Common myeloid progenitor, CD34-positive (primary cell): ENCODE measurements around the gene ISYNA1.
A peak's percentile ranks its signal among the peaks of the same experiment; 100 is the strongest.

ENCODE experiments used
- CTCF ChIA-PET: fragments of 350-600 bp; sonication (Branson Sonifier 250); formaldehyde crosslinking; loops from one replicate; lab custom pipeline; 2021; ENCODE audit warnings: antibody characterized with exemption; lab: Charles Lee
- POLR2A ChIA-PET: fragments of 350-600 bp; sonication (Branson Sonifier 250); formaldehyde crosslinking; loops from one replicate; lab custom pipeline; 2021; ENCODE audit warnings: antibody characterized with exemption; lab: Charles Lee
- DNase-seq, 3 donors: peaks; one replicate each; pipeline versions ENCODE4 v3.0.0 to v3.0.0-alpha.2; 2013
- H3K27ac ChIP-seq, 2 experiments: 1 replicate in 1 of 2; 2 replicates in 1 of 2; pipeline ENCODE4 v1.7.0; 2013; ENCODE audit warnings: inconsistent platforms in 2 of 2, low read length in 2 of 2, mild to moderate bottlenecking in 2 of 2, low read depth in 1 of 2, moderate library complexity in 1 of 2; ENCODE audit not compliant: severe bottlenecking in 2 of 2, insufficient read depth in 1 of 2, poor library complexity in 1 of 2
- H3K27me3 ChIP-seq, 5 experiments: replicated peaks in 2 of 5; 1 replicate in 3 of 5; 2 replicates in 2 of 5; pipeline versions ENCODE4 v1.6.1 to v1.7.0; 2013; ENCODE audit warnings: low read length in 4 of 5, mild to moderate bottlenecking in 2 of 5, moderate library complexity in 2 of 5, inconsistent platforms in 1 of 5; ENCODE audit not compliant: insufficient read depth in 5 of 5, control insufficient read depth in 4 of 5
- H3K36me3 ChIP-seq, 4 experiments: 1 replicate in 2 of 4; 2 replicates in 2 of 4; pipeline versions ENCODE4 v1.6.1 to v1.7.0; 2013; ENCODE audit warnings: low read length in 3 of 4, control low read depth in 1 of 4, mild to moderate bottlenecking in 1 of 4; ENCODE audit not compliant: control insufficient read depth in 4 of 4, insufficient read depth in 4 of 4
- H3K4me1 ChIP-seq, 4 experiments: 1 replicate in 3 of 4; 2 replicates in 1 of 4; pipeline versions ENCODE4 v1.6.1 to v1.7.1; 2013; ENCODE audit warnings: low read length in 3 of 4, mild to moderate bottlenecking in 3 of 4, control low read depth in 1 of 4, inconsistent platforms in 1 of 4, moderate library complexity in 1 of 4; ENCODE audit not compliant: control insufficient read depth in 4 of 4, insufficient read depth in 4 of 4; ENCODE audit errors: control extremely low read depth in 1 of 4
- H3K4me3 ChIP-seq, 7 experiments: 1 replicate in 4 of 7; 2 replicates in 3 of 7; pipeline versions ENCODE4 v1.5.1 to v1.7.0; 2013; ENCODE audit warnings: mild to moderate bottlenecking in 7 of 7, low read length in 6 of 7, moderate library complexity in 6 of 7, inconsistent platforms in 2 of 7, low read depth in 2 of 7, control low read depth in 1 of 7; ENCODE audit not compliant: insufficient read depth in 4 of 7, control insufficient read depth in 1 of 7; ENCODE audit errors: extremely low read depth in 1 of 7
- H3K9me3 ChIP-seq, 5 experiments: 1 replicate in 4 of 5; 2 replicates in 1 of 5; pipeline versions ENCODE4 v1.6.1 to v1.7.1; 2013; ENCODE audit warnings: low read length in 4 of 5, mild to moderate bottlenecking in 2 of 5, inconsistent platforms in 1 of 5, low read depth in 1 of 5, moderate library complexity in 1 of 5; ENCODE audit not compliant: control insufficient read depth in 4 of 5, insufficient read depth in 2 of 5; ENCODE audit errors: control extremely low read depth in 1 of 5
- WGBS: methylation state at CpG from one replicate; pipeline ENCODE4 v1.1.5; 2013; ENCODE audit not compliant: insufficient coverage; 5-methylcytosine and 5-hydroxymethylcytosine counted together

The ISYNA1 gene

GRCh38 chr19:18428787-18429674 lies 8.9 kb downstream of the ISYNA1 start:
- Histone ChIP-seq H3K27ac (peak overlapping the region; percentile 64 to 77), H3K36me3 (peaks cover 0 to 48% (median 3%) of the 10 kb centered on the region in 4 experiments), H3K4me1 (peaks cover 0 to 63% (median 34%) of the 10 kb centered on the region in 4 experiments), H3K27me3 (no peaks in the 10 kb centered on the region), H3K4me3 (peak overlapping the region; percentile 3 to 66 (median 18)), H3K9me3 (no peaks in the 10 kb centered on the region)
- POLR2A ChIA-PET, result interaction anchor here (0.6 to 1.8 kb wide), 3 partner anchors 9 to 12 kb away, joined by 3 to 10 read pairs (median 6); partner anchors contain the start of gene SSBP4
- 3% methylated on average over 54 of the region's 77 CpGs for WGBS
- DNase-seq, result peak; percentile 88 to 95 (median 94)
- CTCF ChIA-PET, result interaction anchor here (1.7 kb wide), 1 partner anchor 10 kb away, joined by 8 read pairs; the partner anchor contains the start of gene SSBP4

- H3K27ac ChIP-seq, result peak overlapping the region in 1 of 2 experiments; percentile 77
- H3K4me1 ChIP-seq, result peaks cover 0 to 65% (median 33%) of the 10 kb centered on the region in 4 experiments
- H3K9me3 ChIP-seq, result no peaks in the 10 kb centered on the region
- no peaks in the 10 kb centered on the region for H3K27me3 ChIP-seq
- peak overlapping the region in 2 of 7 experiments; percentile 54 to 66 for H3K4me3 ChIP-seq
- CTCF ChIA-PET, result interaction anchor here (1.7 kb wide), 1 partner anchor 10 kb away, joined by 8 read pairs; the partner anchor contains the start of gene SSBP4
- H3K36me3 ChIP-seq, result peaks cover 0 to 44% (median 3%) of the 10 kb centered on the region in 4 experiments
- 75% methylated on average over 15 of the region's 17 CpGs for WGBS
- DNase-seq, result no peak
- POLR2A ChIA-PET, result interaction anchor here (1.4 to 1.8 kb wide), 2 partner anchors 8 to 11 kb away, joined by 6 to 10 read pairs; partner anchors contain the start of gene SSBP4
These were observed 9.7 kb downstream of the ISYNA1 start for GRCh38 chr19:18428173-18428786.

GRCh38 chr19:18427743-18428113 lies 10.2 kb downstream of the ISYNA1 start:
- peaks cover 0 to 63% (median 33%) of the 10 kb centered on the region in 4 experiments for H3K4me1 ChIP-seq
- ChIA-PET POLR2A (interaction anchor here (1.4 kb wide), 1 partner anchor 10 kb away, joined by 6 read pairs; no protein-coding TSS in a partner anchor), CTCF (interaction anchor here (1.7 kb wide), 1 partner anchor 9 kb away, joined by 8 read pairs; the partner anchor contains the start of gene SSBP4)
- peaks cover 0 to 44% (median 3%) of the 10 kb centered on the region in 4 experiments for H3K36me3 ChIP-seq
- H3K27ac ChIP-seq, result no peak overlapping the region
- WGBS, result 90% methylated on average over 2 of the region's 12 CpGs
- H3K27me3 ChIP-seq, result no peaks in the 10 kb centered on the region
- no peaks in the 10 kb centered on the region for H3K9me3 ChIP-seq
- DNase-seq, result no peak
- H3K4me3 ChIP-seq, result no peak overlapping the region

- no peaks in the 10 kb centered on the region for H3K9me3 ChIP-seq
- ChIA-PET CTCF (no interaction called here), POLR2A (interaction anchor here (1.4 kb wide), 1 partner anchor 10 kb away, joined by 6 read pairs; no protein-coding TSS in a partner anchor)
- no peak overlapping the region for H3K4me3 ChIP-seq
- peaks cover 0 to 63% (median 35%) of the 10 kb centered on the region in 4 experiments for H3K4me1 ChIP-seq
- 90% methylated on average over 12 of the region's 16 CpGs for WGBS
- no peak for DNase-seq
- no peak overlapping the region for H3K27ac ChIP-seq
- H3K27me3 ChIP-seq, result no peaks in the 10 kb centered on the region
- H3K36me3 ChIP-seq, result peaks cover 0 to 45% (median 3%) of the 10 kb centered on the region in 4 experiments
These were observed 10.7 kb downstream of the ISYNA1 start for GRCh38 chr19:18427080-18427742.

- peaks cover 0 to 43% (median 3%) of the 10 kb centered on the region in 4 experiments for H3K36me3 ChIP-seq
- DNase-seq, result no peak
- POLR2A ChIA-PET, result no interaction called here
- CTCF ChIA-PET, result no interaction called here
- no peak overlapping the region for H3K4me3 ChIP-seq
- H3K27me3 ChIP-seq, result no peaks in the 10 kb centered on the region
- peaks cover 0 to 59% (median 38%) of the 10 kb centered on the region in 4 experiments for H3K4me1 ChIP-seq
- WGBS, result 100% methylated on average over 4 of the region's 8 CpGs
- H3K27ac ChIP-seq, result no peak overlapping the region
- no peaks in the 10 kb centered on the region for H3K9me3 ChIP-seq
These were observed 11.5 kb downstream of the ISYNA1 start for GRCh38 chr19:18426416-18426767.

GRCh38 chr19:18425515-18426415 lies 12.2 kb downstream of the ISYNA1 start:
- no peak overlapping the region for H3K27ac ChIP-seq
- no peak overlapping the region for H3K4me3 ChIP-seq
- 87% methylated on average over 13 of the region's 18 CpGs for WGBS
- no peaks in the 10 kb centered on the region for H3K27me3 ChIP-seq
- DNase-seq, result no peak
- peaks cover 0 to 61% (median 43%) of the 10 kb centered on the region in 4 experiments for H3K4me1 ChIP-seq
- CTCF ChIA-PET, result no interaction called here
- POLR2A ChIA-PET, result no interaction called here
- peaks cover 0 to 41% (median 3%) of the 10 kb centered on the region in 4 experiments for H3K36me3 ChIP-seq
- H3K9me3 ChIP-seq, result no peaks in the 10 kb centered on the region
